Mesenchymal stem cell (in vitro differentiated cells and primary cell): ENCODE data around the gene PITPNM3.
A peak's percentile ranks its signal among the peaks of the same experiment; 100 is the strongest.
"Not testable (repeated sequence)": the region's sequence is repeated elsewhere in the genome, so short reads cannot be mapped to it uniquely, and the experiment has no call there.

Experiments used
- DNase-seq: peaks from one replicate; pipeline ENCODE4 v3.0.0-alpha.2; 2013
- H2AFZ ChIP-seq: one replicate; pipeline ENCODE4 v1.6.1; 2013; ENCODE audit warnings: low read depth, mild to moderate bottlenecking, control low read depth, inconsistent platforms, low read length, moderate library complexity
- H2AK5ac ChIP-seq: 2 replicates; pipeline ENCODE4 v1.6.1; 2013; ENCODE audit warnings: low read length, moderate library complexity, mild to moderate bottlenecking, inconsistent platforms; ENCODE audit not compliant: severe bottlenecking
- H2BK120ac ChIP-seq: one replicate; pipeline ENCODE4 v1.6.1; 2013; ENCODE audit warnings: low read depth, mild to moderate bottlenecking, inconsistent platforms, low read length, moderate library complexity
- H2BK12ac ChIP-seq, 2 experiments: one replicate each; pipeline ENCODE4 v1.6.1; 2013; ENCODE audit warnings: inconsistent platforms in 2 of 2, low read length in 2 of 2, mild to moderate bottlenecking in 2 of 2, moderate library complexity in 2 of 2, control low read depth in 1 of 2
- H2BK15ac ChIP-seq: one replicate; pipeline ENCODE4 v1.6.1; 2013; ENCODE audit warnings: mild to moderate bottlenecking, low read depth, inconsistent platforms; ENCODE audit not compliant: poor library complexity, severe bottlenecking
- H2BK5ac ChIP-seq: 2 replicates; pipeline ENCODE4 v1.6.1; 2013; ENCODE audit warnings: low read depth, mild to moderate bottlenecking, low read length, control low read depth, inconsistent platforms; ENCODE audit not compliant: poor library complexity, severe bottlenecking
- H3K14ac ChIP-seq, 2 experiments: one replicate each; pipeline ENCODE4 v1.6.1; 2013; ENCODE audit warnings: inconsistent platforms in 2 of 2, low read length in 2 of 2, control low read depth in 1 of 2, mild to moderate bottlenecking in 1 of 2, moderate library complexity in 1 of 2
- H3K18ac ChIP-seq, 2 experiments: one replicate each; pipeline ENCODE4 v1.6.1; 2013; ENCODE audit warnings: inconsistent platforms in 2 of 2, low read length in 2 of 2, control low read depth in 1 of 2, low read depth in 1 of 2, mild to moderate bottlenecking in 1 of 2
- H3K23ac ChIP-seq, 2 experiments: one replicate each; pipeline ENCODE4 v1.6.1; 2013; ENCODE audit warnings: inconsistent platforms in 2 of 2, low read length in 2 of 2, mild to moderate bottlenecking in 2 of 2, moderate library complexity in 2 of 2, control low read depth in 1 of 2
- H3K27ac ChIP-seq: 2 replicates; pipeline ENCODE4 v1.5.1; 2013; ENCODE audit warnings: mild to moderate bottlenecking, moderate library complexity, low read length, control low read depth, inconsistent platforms; ENCODE audit not compliant: poor library complexity, severe bottlenecking
- H3K27me3 ChIP-seq, 2 experiments: 2 replicates each; pipeline versions ENCODE4 v1.6.1 to v1.7.0; 2013; ENCODE audit warnings: low read length in 2 of 2, mild to moderate bottlenecking in 2 of 2, moderate library complexity in 2 of 2, control low read depth in 1 of 2, inconsistent platforms in 1 of 2; ENCODE audit not compliant: control insufficient read depth in 1 of 2, insufficient read depth in 1 of 2
- H3K36me3 ChIP-seq, 2 experiments: 2 replicates each; pipeline versions ENCODE4 v1.6.1 to v1.7.0; 2013; ENCODE audit warnings: low read length in 2 of 2, control low read depth in 1 of 2, inconsistent platforms in 1 of 2, low read depth in 1 of 2, mild to moderate bottlenecking in 1 of 2; ENCODE audit not compliant: insufficient read depth in 2 of 2, control insufficient read depth in 1 of 2
- H3K4ac ChIP-seq, 2 experiments: one replicate each; pipeline ENCODE4 v1.6.1; 2013; ENCODE audit warnings: inconsistent platforms in 2 of 2, low read length in 2 of 2, mild to moderate bottlenecking in 2 of 2, moderate library complexity in 2 of 2, control low read depth in 1 of 2, low read depth in 1 of 2
- H3K4me1 ChIP-seq: 2 replicates; pipeline ENCODE4 v1.6.1; 2013; ENCODE audit warnings: low read depth, low read length, control low read depth; ENCODE audit not compliant: control insufficient read depth, insufficient read depth
- H3K4me2 ChIP-seq: 2 replicates; pipeline ENCODE4 v1.6.1; 2013; ENCODE audit warnings: low read length, mild to moderate bottlenecking, inconsistent platforms; ENCODE audit not compliant: poor library complexity, severe bottlenecking
- H3K4me3 ChIP-seq, 2 experiments: 2 replicates each; pipeline versions ENCODE4 v1.5.1 to v1.7.0; 2013; ENCODE audit warnings: low read length in 2 of 2, mild to moderate bottlenecking in 2 of 2, control low read depth in 1 of 2, low read depth in 1 of 2; ENCODE audit not compliant: insufficient read depth in 1 of 2
- H3K79me1 ChIP-seq: replicated peaks from 2 replicates; pipeline ENCODE4 v1.6.1; 2013; ENCODE audit warnings: mild to moderate bottlenecking, control low read depth, low read length, inconsistent platforms; ENCODE audit not compliant: poor library complexity, severe bottlenecking
- H3K9ac ChIP-seq: 2 replicates; pipeline ENCODE4 v1.7.0; 2013; ENCODE audit warnings: mild to moderate bottlenecking, low read length, moderate library complexity
- H3K9me3 ChIP-seq: 2 replicates; pipeline ENCODE4 v1.7.0; 2013; ENCODE audit warnings: mild to moderate bottlenecking, low read length; ENCODE audit not compliant: control insufficient read depth
- H4K8ac ChIP-seq: one replicate; pipeline ENCODE4 v1.6.1; 2013; ENCODE audit warnings: inconsistent platforms, mild to moderate bottlenecking, low read length, moderate library complexity
- H4K91ac ChIP-seq: one replicate; pipeline ENCODE4 v1.6.1; 2013; ENCODE audit warnings: mild to moderate bottlenecking, low read length, inconsistent platforms
- WGBS: methylation state at CpG from one replicate; pipeline ENCODE4 v1.1.7; 2013; ENCODE audit warnings: mixed read lengths; 5-methylcytosine and 5-hydroxymethylcytosine counted together

The PITPNM3 gene

DNA sequence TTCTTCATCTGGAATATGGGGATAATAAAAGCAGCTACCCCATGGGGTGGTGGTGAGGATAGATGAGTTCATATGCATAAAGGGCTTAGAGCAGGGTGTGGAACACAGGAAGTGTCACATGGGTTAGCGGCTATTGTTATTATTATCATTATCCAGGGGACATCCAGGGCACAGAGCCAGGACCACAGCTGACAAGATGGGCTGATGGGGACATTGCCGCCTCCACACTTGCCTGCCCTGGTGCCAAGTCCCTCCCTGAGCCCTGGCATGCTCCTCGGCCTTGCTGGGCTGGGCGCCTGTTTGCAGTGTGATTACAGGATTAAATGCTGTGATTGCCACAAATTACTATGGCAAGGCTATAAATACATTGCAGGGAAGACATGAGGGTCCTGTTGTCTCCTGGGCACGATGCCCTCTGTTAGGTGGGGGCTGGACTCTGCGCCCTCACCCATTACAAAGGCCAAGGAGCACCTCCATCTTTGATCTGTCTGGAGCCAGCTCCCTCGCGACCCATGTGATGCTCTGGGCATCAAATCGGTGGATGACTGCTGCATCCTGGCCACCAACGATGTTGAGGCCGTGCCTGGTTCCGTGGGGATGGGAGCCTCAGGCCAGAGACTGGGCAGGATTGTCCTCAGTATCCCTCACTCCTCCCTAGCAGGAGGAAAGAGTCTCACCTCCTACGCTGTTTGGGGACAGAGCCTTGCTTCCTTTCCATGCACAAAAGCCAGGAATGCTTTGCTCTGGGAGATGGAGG is 68.9 kb downstream of the PITPNM3 start:
- H3K36me3 ChIP-seq: no peaks in the 10 kb centered on the region
- no peak overlapping the region for H3K27ac ChIP-seq
- H4K91ac ChIP-seq: no peak overlapping the region
- no peak overlapping the region for H2BK120ac ChIP-seq
- H2BK12ac ChIP-seq: no peak overlapping the region
- no peak overlapping the region for H3K9ac ChIP-seq
- H3K4me1 ChIP-seq: no peaks in the 10 kb centered on the region
- 85% methylated on average over 12 of the region's 13 CpGs for WGBS
- peaks cover 30 to 37% of the 10 kb centered on the region in 2 experiments for H3K27me3 ChIP-seq
- H3K23ac ChIP-seq: no peak overlapping the region
- no peak overlapping the region for H4K8ac ChIP-seq
- H2BK5ac ChIP-seq: no peak overlapping the region
- H2AFZ ChIP-seq: no peak overlapping the region
- H3K79me1 ChIP-seq: no peaks in the 10 kb centered on the region
- no peaks in the 10 kb centered on the region for H3K9me3 ChIP-seq
- no peak for DNase-seq
- H3K4ac ChIP-seq: no peak overlapping the region
- H3K4me2 ChIP-seq: no peak overlapping the region
- H2BK15ac ChIP-seq: no peak overlapping the region
- peak overlapping the region in 1 of 2 experiments; percentile 76 for H3K14ac ChIP-seq
- no peak overlapping the region for H3K18ac ChIP-seq
- H3K4me3 ChIP-seq: no peak overlapping the region
- no peak overlapping the region for H2AK5ac ChIP-seq

DNA sequence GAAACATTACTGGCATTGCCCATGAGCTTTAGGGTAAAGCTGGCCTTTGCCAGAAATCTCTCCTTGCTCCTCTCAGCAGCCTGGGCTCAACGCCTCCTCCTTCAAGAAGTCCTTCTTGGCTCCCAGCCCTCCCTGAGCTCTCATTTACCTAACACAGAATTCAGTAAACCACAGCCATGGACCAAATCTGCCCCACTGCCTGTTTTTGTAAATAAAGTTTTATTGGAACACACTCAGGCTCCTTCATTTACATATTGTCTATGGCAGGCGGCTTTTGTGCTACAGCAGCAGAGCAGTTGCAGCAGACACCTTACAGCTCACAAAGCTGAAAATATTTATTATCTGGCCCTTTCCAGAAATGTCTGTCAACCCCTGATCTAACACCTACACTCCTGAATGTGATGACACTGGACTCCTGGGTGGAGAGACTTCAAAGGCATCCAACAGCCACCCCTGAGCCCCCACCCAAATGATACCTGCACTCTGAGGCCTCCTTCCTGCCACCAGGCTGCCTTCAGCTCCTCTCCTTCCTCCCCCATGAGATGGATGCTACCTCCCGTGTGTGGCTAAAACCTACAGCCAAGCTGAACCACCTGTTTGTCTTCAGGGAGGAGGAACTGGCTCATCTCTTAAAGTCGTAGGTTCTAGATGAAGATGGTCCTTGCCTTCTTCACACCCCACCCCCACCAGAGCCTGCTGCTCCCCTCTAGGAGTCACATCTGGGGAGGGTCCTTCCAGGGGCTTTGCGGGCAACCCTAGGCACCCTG is 70.5 kb downstream of the PITPNM3 start:
- Histone ChIP-seq H3K27ac (no peak overlapping the region), H3K79me1 (no peaks in the 10 kb centered on the region), H3K14ac (no peak overlapping the region), H3K4ac (no peak overlapping the region), H2BK5ac (no peak overlapping the region), H3K4me2 (no peak overlapping the region), H3K9ac (no peak overlapping the region), H2BK120ac (no peak overlapping the region), H2BK15ac (no peak overlapping the region), H3K4me3 (no peak overlapping the region), H3K23ac (no peak overlapping the region), H3K4me1 (no peaks in the 10 kb centered on the region), H3K18ac (no peak overlapping the region), H4K91ac (no peak overlapping the region), H3K27me3 (peaks cover 41 to 49% of the 10 kb centered on the region in 2 experiments), H2AFZ (no peak overlapping the region), H2BK12ac (no peak overlapping the region), H2AK5ac (no peak overlapping the region), H3K9me3 (no peaks in the 10 kb centered on the region), H4K8ac (no peak overlapping the region), H3K36me3 (no peaks in the 10 kb centered on the region)
- WGBS: 73% methylated on average over 5 of the region's 5 CpGs
- DNase-seq: no peak

- H3K9ac ChIP-seq: no peak overlapping the region
- no peaks in the 10 kb centered on the region for H3K4me1 ChIP-seq
- H3K23ac ChIP-seq: no peak overlapping the region
- H3K9me3 ChIP-seq: no peaks in the 10 kb centered on the region
- no peak overlapping the region for H4K91ac ChIP-seq
- H2BK12ac ChIP-seq: no peak overlapping the region
- no peaks in the 10 kb centered on the region for H3K36me3 ChIP-seq
- no peak overlapping the region for H3K27ac ChIP-seq
- H4K8ac ChIP-seq: no peak overlapping the region
- no peak overlapping the region for H3K4ac ChIP-seq
- no peak overlapping the region for H2BK15ac ChIP-seq
- H2BK5ac ChIP-seq: no peak overlapping the region
- no peak overlapping the region for H2BK120ac ChIP-seq
- H3K79me1 ChIP-seq: no peaks in the 10 kb centered on the region
- H3K4me3 ChIP-seq: no peak overlapping the region
- H2AK5ac ChIP-seq: no peak overlapping the region
- peak overlapping the region in 1 of 2 experiments; percentile 12 for H3K14ac ChIP-seq
- DNase-seq: no peak
- no peak overlapping the region for H3K18ac ChIP-seq
- WGBS: 89% methylated on average over 15 of the region's 16 CpGs
- no peak overlapping the region for H3K4me2 ChIP-seq
- no peak overlapping the region for H2AFZ ChIP-seq
- H3K27me3 ChIP-seq: peaks cover 54 to 56% of the 10 kb centered on the region in 2 experiments
Observed at GRCh38 chr17:6483507-6483906, 72.8 kb downstream of the PITPNM3 start.

- H2AK5ac ChIP-seq, H3K4me3 ChIP-seq, H3K4me2 ChIP-seq, DNase-seq, H2BK15ac ChIP-seq, H3K4me1 ChIP-seq, H3K79me1 ChIP-seq, H3K4ac ChIP-seq, H2BK12ac ChIP-seq, H4K8ac ChIP-seq, H4K91ac ChIP-seq, H3K23ac ChIP-seq, H3K36me3 ChIP-seq, H3K14ac ChIP-seq, H2AFZ ChIP-seq, H3K9me3 ChIP-seq, H3K9ac ChIP-seq, H3K18ac ChIP-seq, H3K27ac ChIP-seq, H2BK120ac ChIP-seq, H2BK5ac ChIP-seq: not testable (repeated sequence)
- peaks cover 52 to 55% of the 10 kb centered on the region in 2 experiments for H3K27me3 ChIP-seq
- WGBS: 76% methylated on average over 8 of the region's 10 CpGs
Observed at GRCh38 chr17:6482796-6483195, 73.6 kb downstream of the PITPNM3 start.
